ENCODE data around the gene ZNF532.

GRCh38 chr18:58949031-58949430, 84.4 kb downstream of the ZNF532 start:
- no peak for TF ChIP-seq PPARA (CRISPR knock-in tag; IDR thresholded peaks at IDR 0.05; ENCODE audit: borderline replicate concordance)
- TF ChIP-seq, protein P1, sequence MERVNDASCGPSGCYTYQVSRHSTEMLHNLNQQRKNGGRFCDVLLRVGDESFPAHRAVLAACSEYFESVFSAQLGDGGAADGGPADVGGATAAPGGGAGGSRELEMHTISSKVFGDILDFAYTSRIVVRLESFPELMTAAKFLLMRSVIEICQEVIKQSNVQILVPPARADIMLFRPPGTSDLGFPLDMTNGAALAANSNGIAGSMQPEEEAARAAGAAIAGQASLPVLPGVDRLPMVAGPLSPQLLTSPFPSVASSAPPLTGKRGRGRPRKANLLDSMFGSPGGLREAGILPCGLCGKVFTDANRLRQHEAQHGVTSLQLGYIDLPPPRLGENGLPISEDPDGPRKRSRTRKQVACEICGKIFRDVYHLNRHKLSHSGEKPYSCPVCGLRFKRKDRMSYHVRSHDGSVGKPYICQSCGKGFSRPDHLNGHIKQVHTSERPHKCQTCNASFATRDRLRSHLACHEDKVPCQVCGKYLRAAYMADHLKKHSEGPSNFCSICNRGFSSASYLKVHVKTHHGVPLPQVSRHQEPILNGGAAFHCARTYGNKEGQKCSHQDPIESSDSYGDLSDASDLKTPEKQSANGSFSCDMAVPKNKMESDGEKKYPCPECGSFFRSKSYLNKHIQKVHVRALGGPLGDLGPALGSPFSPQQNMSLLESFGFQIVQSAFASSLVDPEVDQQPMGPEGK (CRISPR knock-in tag; IDR thresholded peaks at IDR 0.05; ENCODE audit: borderline replicate concordance), result no peak
- TF ChIP-seq GLIS3 (CRISPR knock-in tag; IDR thresholded peaks at IDR 0.05), result no peak
- TF ChIP-seq RARB (CRISPR knock-in tag; IDR thresholded peaks at IDR 0.05), result no peak
- no peak for TF ChIP-seq ZFP30 (CRISPR knock-in tag; IDR thresholded peaks at IDR 0.05)
- TF ChIP-seq ZFP3 (CRISPR knock-in tag; IDR thresholded peaks at IDR 0.05), result no peak
- no peak for TF ChIP-seq TOX (CRISPR knock-in tag; IDR thresholded peaks at IDR 0.05; ENCODE audit: borderline replicate concordance)
- TF ChIP-seq ZNF8 (CRISPR knock-in tag; IDR thresholded peaks at IDR 0.05), result no peak
- TF ChIP-seq SNAI2 (CRISPR knock-in tag; IDR thresholded peaks at IDR 0.05), result no peak
- no peak for TF ChIP-seq OSR1 (CRISPR knock-in tag; IDR thresholded peaks at IDR 0.05)
- no peak for TF ChIP-seq ARNTL (CRISPR knock-in tag; IDR thresholded peaks at IDR 0.05; ENCODE audit: borderline replicate concordance, low read depth)
- TF ChIP-seq ISL1 (CRISPR knock-in tag; IDR thresholded peaks at IDR 0.05), result no peak

Measured in SK-N-SH treated with all-trans-retinoic acid at 6 μM for 48 hours (cell line).